ENCODE measurements around the gene HNRNPD.

GRCh38 chr4:82382751-82383150 lies 9.0 kb upstream of the HNRNPD start:
- TF ChIP-seq CTCF (IDR thresholded peaks at IDR 0.05; ENCODE audit: insufficient read depth, low read length) (no peak), POLR2AphosphoS5 (IDR thresholded peaks at IDR 0.05; ENCODE audit: low read depth) (no peak), GABPA (IDR thresholded peaks at IDR 0.05; ENCODE audit: low read depth) (no peak), SPI1 (IDR thresholded peaks at IDR 0.05; ENCODE audit: borderline replicate concordance, low read depth) (no peak)
